K562 (cell line): Measurements from ENCODE around the gene ABHD4.

Experiments
- HMGN3 ChIP-seq: IDR thresholded peaks from 2 replicates; pipeline ENCODE4 v1.6.1; 2011; ENCODE audit warnings: borderline replicate concordance, low read depth, mild to moderate bottlenecking, mixed read lengths, low read length; ENCODE audit not compliant: insufficient read length; ENCODE audit errors: extremely low read depth
- KLF13 ChIP-seq: fragments of 450-650 bp; IDR thresholded peaks from 2 replicates; pipeline ENCODE4 v1.6.1; 2016; ENCODE audit warnings: missing genetic modification characterization, low read depth, mild to moderate bottlenecking, missing compliant biosample characterization, moderate library complexity, borderline replicate concordance
- NR2C1 ChIP-seq, 2 experiments: fragments of 450-650 bp; IDR thresholded peaks; 2 replicates each; pipeline ENCODE4 v1.6.1; 2017; ENCODE audit warnings: mild to moderate bottlenecking in 2 of 2, antibody characterized with exemption in 1 of 2, inconsistent platforms in 1 of 2, missing compliant biosample characterization in 1 of 2, missing genetic modification characterization in 1 of 2
- NR4A1 ChIP-seq, 2 experiments: fragments of 250-450 bp in 1 of 2; fragments of 450-650 bp in 1 of 2; sonication (Bioruptor Pico) in 1 of 2; IDR thresholded peaks; 2 replicates each; pipeline versions ENCODE4 v1.4.0 to v1.6.1; 2016 to 2020; ENCODE audit warnings: mild to moderate bottlenecking in 2 of 2, missing compliant biosample characterization in 1 of 2, missing genetic modification characterization in 1 of 2, moderate library complexity in 1 of 2
- POLR2AphosphoS5 ChIP-seq: IDR thresholded peaks from 2 replicates; pipeline ENCODE4 v1.6.1; 2011; ENCODE audit warnings: mild to moderate bottlenecking, low read depth, low read length, moderate library complexity; ENCODE audit not compliant: control insufficient read depth, insufficient read depth
- POLR3G ChIP-seq: IDR thresholded peaks from 2 replicates; pipeline ENCODE4 v1.6.1; 2011; ENCODE audit not compliant: insufficient read length, insufficient replicate concordance; ENCODE audit errors: extremely low read depth
- RCOR1 ChIP-seq, 2 experiments: IDR thresholded peaks; 2 replicates each; pipeline ENCODE4 v1.6.1; 2012; ENCODE audit warnings: low read depth in 2 of 2, low read length in 2 of 2, borderline replicate concordance in 1 of 2, improper control_type of control experiment in 1 of 2
- USF2 ChIP-seq: sonication (generic); formaldehyde crosslinking; IDR thresholded peaks from 2 replicates; pipeline ENCODE4 v1.5.0; 2020; ENCODE audit warnings: missing genetic modification reagents
- YBX1 ChIP-seq: fragments of 450-650 bp; IDR thresholded peaks from 2 replicates; pipeline ENCODE4 v1.7.1; 2016; ENCODE audit warnings: mild to moderate bottlenecking
- ZKSCAN1 ChIP-seq: fragments of 150-350 bp; IDR thresholded peaks from 2 replicates; pipeline ENCODE4 v1.6.1; 2016; ENCODE audit warnings: low read depth, low read length
- ZNF347 ChIP-seq: fragments of 450-650 bp; formaldehyde crosslinking; IDR thresholded peaks from 2 replicates; pipeline ENCODE4 v1.4.0; 2020; ENCODE audit warnings: low read depth, mild to moderate bottlenecking, moderate library complexity
- ZNF408 ChIP-seq: fragments of 250-450 bp; sonication (Bioruptor Pico); IDR thresholded peaks from 2 replicates; pipeline ENCODE4 v1.4.0; 2020; ENCODE audit warnings: low read depth, mild to moderate bottlenecking, moderate library complexity

GRCh38 chr14:22606380-22606779 lies 8.3 kb downstream of the ABHD4 start:
- no peak for TF ChIP-seq ZNF408 (CRISPR knock-in tag)
- no peak for TF ChIP-seq YBX1
- TF ChIP-seq HMGN3, result no peak
- TF ChIP-seq POLR2AphosphoS5, result no peak
- TF ChIP-seq USF2 (CRISPR knock-in tag), result no peak
- TF ChIP-seq ZNF347 (CRISPR knock-in tag), result no peak
- TF ChIP-seq POLR3G, result no peak
- TF ChIP-seq NR4A1 (CRISPR knock-in tag; IDR thresholded peaks at IDR 0.05), result no peak
- no peak for TF ChIP-seq NR4A1 (tag; IDR thresholded peaks at IDR 0.05)
- no peak for TF ChIP-seq RCOR1 (IDR thresholded peaks at IDR 0.05; ENCODE audit: borderline replicate concordance in 1 of 2, low read depth in 2 of 2, low read length in 2 of 2)
- no peak for TF ChIP-seq KLF13
- no peak for TF ChIP-seq ZKSCAN1
- TF ChIP-seq NR2C1 (IDR thresholded peaks at IDR 0.05), result no peak
- TF ChIP-seq NR2C1 (tag; IDR thresholded peaks at IDR 0.05), result no peak
